Nephron (organoid): ENCODE measurements around the gene STX11.
A peak's percentile ranks its signal among the peaks of the same experiment; 100 is the strongest.

Experiments
- H3K27ac Mint-ChIP-seq, 3 experiments: 2 replicates each; pipeline ENCODE4 v1.8.0; 2020; ENCODE audit warnings: mixed read lengths in 3 of 3, mild to moderate bottlenecking in 2 of 3, moderate library complexity in 1 of 3
- H3K27me3 Mint-ChIP-seq: 2 replicates; pipeline ENCODE4 v1.8.0; 2021; ENCODE audit warnings: low read depth, mild to moderate bottlenecking, moderate library complexity, mixed read lengths
- H3K36me3 Mint-ChIP-seq: 2 replicates; pipeline ENCODE4 v1.8.0; 2020; ENCODE audit warnings: low read depth, mixed read lengths
- H3K4me1 Mint-ChIP-seq: 2 replicates; pipeline ENCODE4 v1.8.0; 2020; ENCODE audit warnings: mixed read lengths
- H3K4me3 Mint-ChIP-seq, 3 experiments: 2 replicates each; pipeline ENCODE4 v1.8.0; 2020; ENCODE audit warnings: mild to moderate bottlenecking in 3 of 3, mixed read lengths in 3 of 3, moderate library complexity in 2 of 3
- H3K9me3 Mint-ChIP-seq: 2 replicates; pipeline ENCODE4 v1.8.0; 2020; ENCODE audit warnings: mixed read lengths
- TF ChIP-seq, protein P1 (sequence below), 3 experiments: fragments of 200-600 bp; sonication (generic); IDR thresholded peaks; one replicate each; pipeline ENCODE4 v1.5.0; 2021; ENCODE audit warnings: antibody characterized with exemption in 3 of 3; ENCODE audit not compliant: unreplicated experiment in 3 of 3

Gene STX11

GRCh38 chr6:144215932-144216667, 65.8 kb downstream of the STX11 start:
- H3K4me1 Mint-ChIP-seq, result peaks cover 17% of the 10 kb centered on the region
- H3K4me3 Mint-ChIP-seq, result peak overlapping the region; percentile 87 to 93 (median 88)
- no peaks in the 10 kb centered on the region for H3K27me3 Mint-ChIP-seq
- TF ChIP-seq, protein P1, sequence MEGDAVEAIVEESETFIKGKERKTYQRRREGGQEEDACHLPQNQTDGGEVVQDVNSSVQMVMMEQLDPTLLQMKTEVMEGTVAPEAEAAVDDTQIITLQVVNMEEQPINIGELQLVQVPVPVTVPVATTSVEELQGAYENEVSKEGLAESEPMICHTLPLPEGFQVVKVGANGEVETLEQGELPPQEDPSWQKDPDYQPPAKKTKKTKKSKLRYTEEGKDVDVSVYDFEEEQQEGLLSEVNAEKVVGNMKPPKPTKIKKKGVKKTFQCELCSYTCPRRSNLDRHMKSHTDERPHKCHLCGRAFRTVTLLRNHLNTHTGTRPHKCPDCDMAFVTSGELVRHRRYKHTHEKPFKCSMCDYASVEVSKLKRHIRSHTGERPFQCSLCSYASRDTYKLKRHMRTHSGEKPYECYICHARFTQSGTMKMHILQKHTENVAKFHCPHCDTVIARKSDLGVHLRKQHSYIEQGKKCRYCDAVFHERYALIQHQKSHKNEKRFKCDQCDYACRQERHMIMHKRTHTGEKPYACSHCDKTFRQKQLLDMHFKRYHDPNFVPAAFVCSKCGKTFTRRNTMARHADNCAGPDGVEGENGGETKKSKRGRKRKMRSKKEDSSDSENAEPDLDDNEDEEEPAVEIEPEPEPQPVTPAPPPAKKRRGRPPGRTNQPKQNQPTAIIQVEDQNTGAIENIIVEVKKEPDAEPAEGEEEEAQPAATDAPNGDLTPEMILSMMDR (IDR thresholded peaks at IDR 0.05; ENCODE audit: unreplicated experiment in 3 of 3), result peak; percentile 71 to 90 (median 79)
- no peaks in the 10 kb centered on the region for H3K9me3 Mint-ChIP-seq
- no peaks in the 10 kb centered on the region for H3K36me3 Mint-ChIP-seq
- H3K27ac Mint-ChIP-seq, result peak overlapping the region; percentile 95 to 96 (median 96)

DNA sequence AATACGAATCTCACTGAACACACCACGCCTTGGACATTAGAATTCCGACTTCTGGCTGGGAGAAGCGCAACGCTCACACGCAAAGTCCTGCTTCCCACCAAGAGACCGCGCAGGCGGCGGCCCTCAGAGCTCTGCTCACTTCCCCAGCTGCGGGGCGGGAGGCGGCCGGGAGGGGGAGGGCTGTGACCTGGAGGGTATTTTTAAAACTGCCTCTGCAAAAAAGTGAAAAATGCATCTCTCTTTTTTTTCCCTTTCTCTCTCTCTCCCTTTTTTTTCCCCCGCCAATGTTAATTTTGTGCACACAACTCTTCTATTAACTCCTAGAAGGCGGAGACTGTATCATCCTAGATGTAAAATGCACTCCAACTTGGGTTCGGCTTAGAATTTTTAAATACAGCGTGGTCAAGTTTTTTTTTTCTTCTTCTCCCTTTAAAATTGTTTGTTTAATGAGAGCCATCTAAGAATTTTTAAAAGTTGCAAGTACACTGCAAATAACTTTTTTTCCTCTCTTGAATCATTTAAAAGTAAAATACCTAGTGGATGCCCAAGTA, 66.4 kb downstream of the STX11 start:
- H3K9me3 Mint-ChIP-seq, result no peaks in the 10 kb centered on the region

GRCh38 chr6:144217264-144217663, 66.9 kb downstream of the STX11 start:
- TF ChIP-seq, protein P1 (IDR thresholded peaks at IDR 0.05; ENCODE audit: unreplicated experiment in 3 of 3), result no peak
- Mint-ChIP-seq H3K4me3 (peak overlapping the region; percentile 87 to 93 (median 88)), H3K9me3 (no peaks in the 10 kb centered on the region), H3K36me3 (no peaks in the 10 kb centered on the region), H3K27me3 (no peaks in the 10 kb centered on the region), H3K27ac (peak overlapping the region; percentile 95 to 96 (median 96)), H3K4me1 (peaks cover 17% of the 10 kb centered on the region)

More for the DNA sequence above, 66.4 kb downstream of the STX11 start:
- no peaks in the 10 kb centered on the region for H3K36me3 Mint-ChIP-seq
- H3K4me3 Mint-ChIP-seq, result peak overlapping the region; percentile 87 to 93 (median 88)
- TF ChIP-seq, protein P1 (IDR thresholded peaks at IDR 0.05; ENCODE audit: unreplicated experiment in 3 of 3), result no peak
- H3K27me3 Mint-ChIP-seq, result no peaks in the 10 kb centered on the region
- H3K27ac Mint-ChIP-seq, result peak overlapping the region; percentile 95 to 96 (median 96)
- H3K4me1 Mint-ChIP-seq, result peaks cover 17% of the 10 kb centered on the region

- H3K9me3 Mint-ChIP-seq, result no peaks in the 10 kb centered on the region
- TF ChIP-seq, protein P1 (IDR thresholded peaks at IDR 0.05; ENCODE audit: unreplicated experiment in 3 of 3), result no peak
- H3K4me3 Mint-ChIP-seq, result peak overlapping the region; percentile 87 to 93 (median 88)
- peaks cover 17% of the 10 kb centered on the region for H3K4me1 Mint-ChIP-seq
- no peaks in the 10 kb centered on the region for H3K36me3 Mint-ChIP-seq
- no peaks in the 10 kb centered on the region for H3K27me3 Mint-ChIP-seq
- peak overlapping the region in 2 of 3 experiments; percentile 17 to 95 for H3K27ac Mint-ChIP-seq
Observed at GRCh38 chr6:144217797-144218196, 67.5 kb downstream of the STX11 start.

DNA sequence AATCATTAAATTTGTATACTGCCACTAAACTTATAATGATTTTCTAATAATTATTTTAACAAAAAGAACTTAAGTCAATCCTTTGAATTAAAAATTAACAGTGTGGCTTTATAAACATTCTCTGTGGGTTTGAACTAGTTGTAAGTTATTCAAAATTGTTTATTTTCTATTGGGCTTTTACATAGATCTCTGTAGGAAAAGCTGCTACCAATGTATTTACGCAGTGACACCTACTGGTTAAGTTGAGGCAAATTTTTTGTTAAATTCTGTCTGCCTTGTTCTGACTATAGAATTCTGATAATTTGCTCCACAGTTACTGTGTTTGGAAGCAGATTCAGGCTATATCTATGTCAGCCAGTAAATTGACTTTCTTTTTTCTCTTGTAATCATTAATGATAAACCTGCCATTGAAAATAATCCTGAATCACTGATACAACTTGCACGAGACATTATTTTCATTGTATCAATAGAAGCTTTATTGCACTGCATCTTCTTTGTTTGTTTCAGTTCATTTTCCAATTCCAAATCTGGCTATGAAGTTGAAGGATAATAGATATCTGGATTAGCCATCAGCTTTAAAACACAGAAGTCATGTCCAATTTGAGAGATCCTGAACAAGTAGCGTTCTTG, 68.9 kb downstream of the STX11 start:
- TF ChIP-seq, protein P1 (IDR thresholded peaks at IDR 0.05; ENCODE audit: unreplicated experiment in 3 of 3), result peak; percentile 52 to 67 (median 60)
- no peaks in the 10 kb centered on the region for H3K36me3 Mint-ChIP-seq
- H3K27me3 Mint-ChIP-seq, result no peaks in the 10 kb centered on the region
- peak overlapping the region; percentile 35 to 69 (median 68) for H3K4me3 Mint-ChIP-seq
- H3K27ac Mint-ChIP-seq, result peak overlapping the region in 1 of 3 experiments; percentile 12
- peaks cover 17% of the 10 kb centered on the region for H3K4me1 Mint-ChIP-seq
- no peaks in the 10 kb centered on the region for H3K9me3 Mint-ChIP-seq
